ENCODE data around the gene LRRC61. TPM values are rescaled to one million over a fixed set of nuclear protein-coding genes. Genes with fewer than 3 reads are reported as not detected.

Gene LRRC61
- total and polyA plus RNA-seq, 2 experiments from 2014 or later, result 34.7 to 75.2 TPM

GRCh38 chr7:150323682-150324372 lies 672 bp downstream of the LRRC61 start:
- Mint-ChIP-seq H3K27me3 (ENCODE audit: insufficient read depth, low read depth, poor library complexity) (peaks cover 17% of the 10 kb centered on the region), H3K4me1 (peaks cover 34% of the 10 kb centered on the region), H3K36me3 (ENCODE audit: low read depth) (peaks cover 25% of the 10 kb centered on the region; the same call in 2 of the 3 replicates), H3K9me3 (no peaks in the 10 kb centered on the region), H3K4me3 (peak overlapping the region; percentile 76), H3K27ac (no peak overlapping the region)
- peaks cover 21% of the 10 kb centered on the region for H3F3A ChIP-seq (replicated peaks; ENCODE audit: low read depth)
- ATAC-seq (peak; percentile 17), DNase-seq (ENCODE audit: low spot score) (no peak)
- H3K79me2 ChIP-seq (replicated peaks; ENCODE audit: insufficient read depth), result peaks cover 36% of the 10 kb centered on the region
- H3K9me2 ChIP-seq (ENCODE audit: insufficient read depth), result peaks cover 8% of the 10 kb centered on the region; the same call in 1 of the 2 replicates
- H3K36me3 ChIP-seq (ENCODE audit: insufficient read depth), result peaks cover 26% of the 10 kb centered on the region; the same call in 1 of the 2 replicates
- 0 out of 2 replicates have a peak, but pooled peaks cover 2% of the 10 kb centered on the region for H3K27me3 ChIP-seq (ENCODE audit: insufficient read depth)
- H4K20me1 ChIP-seq (replicated peaks; ENCODE audit: insufficient read depth), result no peaks in the 10 kb centered on the region
- H3K4me2 ChIP-seq, result peak overlapping the region; percentile 98
- peak overlapping the region; percentile 56; the same call in 1 of the 2 replicates for H2AFZ ChIP-seq
- H3K27ac ChIP-seq (ENCODE audit: low read depth), result peak overlapping the region; percentile 72
- TF ChIP-seq STAT1 (IDR thresholded peaks at IDR 0.05; ENCODE audit: unreplicated experiment) (no peak), ETS1 (IDR thresholded peaks at IDR 0.05) (0 out of 2 replicates have a peak, but pooled peaks have one; percentile 28)
- peaks cover 48% of the 10 kb centered on the region for H3K4me1 ChIP-seq (ENCODE audit: insufficient read depth)
- peak overlapping the region; percentile 85 for H3K4me3 ChIP-seq

- H3K36me3 Mint-ChIP-seq (ENCODE audit: low read depth), result peaks cover 27% of the 10 kb centered on the region; the same call in 2 of the 3 replicates
- H3K4me3 Mint-ChIP-seq, result peak overlapping the region; percentile 76
- H4K20me1 ChIP-seq (replicated peaks; ENCODE audit: insufficient read depth), result no peaks in the 10 kb centered on the region
- peaks cover 26% of the 10 kb centered on the region; the same call in 1 of the 2 replicates for H3K36me3 ChIP-seq (ENCODE audit: insufficient read depth)
- peak; percentile 18 for ATAC-seq
- H3K9me3 Mint-ChIP-seq, result no peaks in the 10 kb centered on the region
- DNase-seq (ENCODE audit: low spot score), result peak; percentile 17
- peaks cover 27% of the 10 kb centered on the region for H3F3A ChIP-seq (replicated peaks; ENCODE audit: low read depth)
- H3K4me1 Mint-ChIP-seq, result peaks cover 41% of the 10 kb centered on the region
- no peak overlapping the region for H2AFZ ChIP-seq
- no peak overlapping the region for H3K27ac Mint-ChIP-seq
- peaks cover 20% of the 10 kb centered on the region for H3K27me3 Mint-ChIP-seq (ENCODE audit: insufficient read depth, low read depth, poor library complexity)
- peaks cover 8% of the 10 kb centered on the region; the same call in 1 of the 2 replicates for H3K9me2 ChIP-seq (ENCODE audit: insufficient read depth)
- peak overlapping the region; percentile 85 for H3K4me3 ChIP-seq
- H3K4me2 ChIP-seq, result peak overlapping the region; percentile 98
- peaks cover 55% of the 10 kb centered on the region for H3K4me1 ChIP-seq (ENCODE audit: insufficient read depth)
- 0 out of 2 replicates have a peak, but pooled peaks cover 2% of the 10 kb centered on the region for H3K27me3 ChIP-seq (ENCODE audit: insufficient read depth)
- H3K27ac ChIP-seq (ENCODE audit: low read depth), result peak overlapping the region; percentile 72
- H3K79me2 ChIP-seq (replicated peaks; ENCODE audit: insufficient read depth), result peaks cover 36% of the 10 kb centered on the region
- no peak for TF ChIP-seq EZH2 (IDR thresholded peaks at IDR 0.05; ENCODE audit: low read depth, unreplicated experiment)
- TF ChIP-seq NANOG (IDR thresholded peaks at IDR 0.05; ENCODE audit: borderline replicate concordance), result no peak
- TF ChIP-seq JUNB (IDR thresholded peaks at IDR 0.05; ENCODE audit: unreplicated experiment), result no peak
- TF ChIP-seq ETS1 (IDR thresholded peaks at IDR 0.05), result no peak
- no peak for TF ChIP-seq ZNF331 (CRISPR knock-in tag; IDR thresholded peaks at IDR 0.05; ENCODE audit: low read depth)
- no peak for TF ChIP-seq POLR2AphosphoS5 (IDR thresholded peaks at IDR 0.05; ENCODE audit: low read depth)
- TF ChIP-seq CTCF (conservative IDR thresholded peaks at IDR 0.05; ENCODE audit: low read depth in 2 of 2), result no peak
- TF ChIP-seq STAT1 (IDR thresholded peaks at IDR 0.05; ENCODE audit: unreplicated experiment), result no peak
- TF ChIP-seq CREB1 (CRISPR knock-in tag; IDR thresholded peaks at IDR 0.05; ENCODE audit: low read depth), result no peak
These were observed 1.3 kb downstream of the LRRC61 start for GRCh38 chr7:150324373-150324961.
